IPS-18c (cell line): ENCODE measurements around the gene LELP1.
"Not testable (repeated sequence)": the region's sequence is repeated elsewhere in the genome, so short reads cannot be mapped to it uniquely, and the experiment has no call there.

Experiments used
- H3K4me3 ChIP-seq: 2 replicates; pipeline ENCODE4 v1.7.0; 2013; ENCODE audit warnings: low read depth, mild to moderate bottlenecking, low read length, moderate library complexity; ENCODE audit not compliant: insufficient read depth
- H3K9me3 ChIP-seq: one replicate; pipeline ENCODE4 v1.6.1; 2013; ENCODE audit warnings: mild to moderate bottlenecking, low read length, moderate library complexity; ENCODE audit not compliant: control insufficient read depth, insufficient read depth

LELP1 gene

GRCh38 chr1:153220606-153221303 lies 17.5 kb downstream of the LELP1 start:
- no peak overlapping the region for H3K4me3 ChIP-seq
- H3K9me3 ChIP-seq: peaks cover 2% of the 10 kb centered on the region

GRCh38 chr1:153223040-153223891 lies 20.0 kb downstream of the LELP1 start:
- H3K9me3 ChIP-seq, H3K4me3 ChIP-seq: not testable (repeated sequence)

- no peak overlapping the region for H3K4me3 ChIP-seq
- no peaks in the 10 kb centered on the region for H3K9me3 ChIP-seq
Measured at GRCh38 chr1:153227810-153228209, 24.6 kb downstream of the LELP1 start.

- Histone ChIP-seq H3K9me3 (no peaks in the 10 kb centered on the region), H3K4me3 (no peak overlapping the region)
Measured at GRCh38 chr1:153228491-153228890, 25.3 kb downstream of the LELP1 start.

GRCh38 chr1:153229076-153229829 lies 26.0 kb downstream of the LELP1 start:
- not testable (repeated sequence) for H3K4me3 ChIP-seq, H3K9me3 ChIP-seq

- Histone ChIP-seq H3K9me3 (no peaks in the 10 kb centered on the region), H3K4me3 (no peak overlapping the region)
Measured at GRCh38 chr1:153231363-153231762, 28.1 kb downstream of the LELP1 start.

GRCh38 chr1:153231785-153232184 lies 28.6 kb downstream of the LELP1 start:
- Histone ChIP-seq H3K9me3 (no peaks in the 10 kb centered on the region), H3K4me3 (no peak overlapping the region)

GRCh38 chr1:153232553-153232952 lies 29.3 kb downstream of the LELP1 start:
- H3K4me3 ChIP-seq: no peak overlapping the region
- no peaks in the 10 kb centered on the region for H3K9me3 ChIP-seq

GRCh38 chr1:153233448-153233847 lies 30.2 kb downstream of the LELP1 start:
- Histone ChIP-seq H3K9me3 (no peaks in the 10 kb centered on the region), H3K4me3 (no peak overlapping the region)

GRCh38 chr1:153238527-153238926 lies 35.3 kb downstream of the LELP1 start:
- H3K9me3 ChIP-seq: no peaks in the 10 kb centered on the region
- H3K4me3 ChIP-seq: no peak overlapping the region

- no peaks in the 10 kb centered on the region for H3K9me3 ChIP-seq
Measured at GRCh38 chr1:153242160-153242559, 38.9 kb downstream of the LELP1 start.

GRCh38 chr1:153245466-153245865 lies 42.2 kb downstream of the LELP1 start:
- H3K9me3 ChIP-seq: no peaks in the 10 kb centered on the region

More at GRCh38 chr1:153242160-153242559, 38.9 kb downstream of the LELP1 start:
- H3K4me3 ChIP-seq: no peak overlapping the region

GRCh38 chr1:153246018-153246417 lies 42.8 kb downstream of the LELP1 start:
- no peak overlapping the region for H3K4me3 ChIP-seq

More at GRCh38 chr1:153245466-153245865, 42.2 kb downstream of the LELP1 start:
- no peak overlapping the region for H3K4me3 ChIP-seq

GRCh38 chr1:153246825-153247224 lies 43.6 kb downstream of the LELP1 start:
- Histone ChIP-seq H3K4me3 (no peak overlapping the region), H3K9me3 (no peaks in the 10 kb centered on the region)

More at GRCh38 chr1:153246018-153246417, 42.8 kb downstream of the LELP1 start:
- H3K9me3 ChIP-seq: no peaks in the 10 kb centered on the region

- Histone ChIP-seq H3K4me3 (no peak overlapping the region), H3K9me3 (no peaks in the 10 kb centered on the region)
Measured at GRCh38 chr1:153248176-153248879, 45.1 kb downstream of the LELP1 start.

GRCh38 chr1:153250166-153250565 lies 46.9 kb downstream of the LELP1 start:
- H3K9me3 ChIP-seq: no peaks in the 10 kb centered on the region
- H3K4me3 ChIP-seq: no peak overlapping the region

- Histone ChIP-seq H3K9me3 (no peaks in the 10 kb centered on the region), H3K4me3 (no peak overlapping the region)
Measured at GRCh38 chr1:153251087-153251486, 47.9 kb downstream of the LELP1 start.
